ENCODE measurements around the gene DIPK1A.

Gene DIPK1A

DNA sequence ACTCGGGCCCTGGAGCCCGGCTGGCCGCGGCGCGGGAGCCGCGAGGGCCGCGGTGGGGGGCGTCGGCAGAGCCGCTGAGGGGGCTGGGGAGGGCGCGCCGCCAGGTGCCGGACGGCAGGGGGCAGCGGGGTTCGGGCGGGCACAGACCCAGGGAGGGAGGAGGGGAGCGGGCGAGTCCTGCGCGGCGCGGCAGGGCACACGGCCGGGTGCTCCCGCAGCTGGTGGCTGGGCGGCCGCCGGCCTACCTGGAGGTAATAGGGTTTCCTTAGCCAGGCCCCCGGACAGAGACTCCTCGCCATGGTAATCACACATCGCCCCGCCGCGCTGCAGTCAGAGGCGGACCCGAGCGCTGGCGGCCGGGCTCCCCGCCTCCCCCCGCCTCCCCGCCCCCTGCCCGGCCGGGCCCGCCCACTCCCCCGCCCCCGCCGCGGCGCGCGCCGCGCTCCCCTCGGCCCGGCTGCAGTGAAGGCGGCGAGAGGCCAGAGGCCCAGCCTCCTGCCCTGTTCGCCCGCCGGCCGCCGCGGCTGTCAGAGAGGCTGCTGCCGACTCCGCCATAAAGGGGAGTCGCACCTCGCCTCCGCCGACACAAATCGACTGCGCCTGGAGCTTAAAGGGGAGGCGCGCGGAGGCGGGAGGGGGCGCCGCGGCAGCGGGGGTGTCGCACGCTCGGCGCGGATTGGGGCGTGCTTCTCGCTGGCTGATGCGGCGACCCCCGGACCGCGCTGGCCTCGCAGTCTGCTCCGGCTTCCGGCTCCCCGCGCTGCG lies at the start of gene DIPK1A:
Gene DIPK1A, minus strand, starts transcription at position 332 of the 765 bp plus-strand sequence. Its CDS starts 33 bp downstream, at position 299.
- peak; percentile 77 for DNase-seq

DNA sequence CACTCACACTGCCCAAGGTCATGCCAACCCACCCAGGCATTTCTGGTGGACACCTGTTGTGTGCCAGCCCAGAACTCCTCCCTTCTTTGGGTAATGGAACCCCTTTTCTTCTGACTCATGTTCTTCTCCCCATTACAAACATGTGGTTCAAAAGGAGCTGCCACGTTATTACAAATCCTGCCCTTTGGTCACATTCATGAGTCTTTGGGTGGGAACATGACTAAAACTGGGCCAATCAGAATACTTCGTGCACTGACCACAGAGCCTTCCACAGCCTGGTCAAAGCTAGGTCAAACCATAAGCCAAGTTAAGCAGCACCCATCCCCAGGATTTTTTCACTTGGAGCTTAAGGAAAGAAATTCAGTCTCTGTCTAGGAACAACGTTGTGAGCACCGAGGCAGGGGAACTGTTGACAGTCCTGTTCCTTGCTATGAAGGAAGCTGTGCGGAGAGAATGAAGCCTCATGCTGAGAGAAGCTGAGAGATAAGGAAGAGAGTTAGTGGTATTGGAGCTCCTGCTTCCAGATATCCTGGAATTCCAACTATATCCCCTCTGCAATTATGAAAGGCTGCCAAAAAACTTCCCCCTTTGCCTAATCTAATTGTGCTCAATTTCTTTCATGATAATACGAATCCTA lies 46.8 kb upstream of the DIPK1A start:
- DNase-seq: no peak

DNA sequence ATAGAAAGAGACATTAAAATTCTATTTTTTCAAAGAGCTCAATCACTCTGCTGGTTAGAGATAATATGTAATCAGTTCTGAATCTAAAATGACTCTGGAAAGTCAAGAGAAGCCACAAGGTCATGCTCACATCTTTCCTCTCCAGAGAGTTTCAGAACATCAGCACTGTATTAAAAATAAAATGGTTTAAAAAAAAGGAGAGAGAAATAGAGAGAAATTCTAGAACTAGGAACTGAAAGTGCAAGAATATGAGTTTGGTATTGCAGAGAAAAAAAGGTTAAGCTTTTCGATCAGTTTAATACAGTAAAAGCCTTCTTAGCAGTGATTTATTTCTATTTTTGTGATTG lies 44.0 kb upstream of the DIPK1A start:
- DNase-seq: no peak

DNA sequence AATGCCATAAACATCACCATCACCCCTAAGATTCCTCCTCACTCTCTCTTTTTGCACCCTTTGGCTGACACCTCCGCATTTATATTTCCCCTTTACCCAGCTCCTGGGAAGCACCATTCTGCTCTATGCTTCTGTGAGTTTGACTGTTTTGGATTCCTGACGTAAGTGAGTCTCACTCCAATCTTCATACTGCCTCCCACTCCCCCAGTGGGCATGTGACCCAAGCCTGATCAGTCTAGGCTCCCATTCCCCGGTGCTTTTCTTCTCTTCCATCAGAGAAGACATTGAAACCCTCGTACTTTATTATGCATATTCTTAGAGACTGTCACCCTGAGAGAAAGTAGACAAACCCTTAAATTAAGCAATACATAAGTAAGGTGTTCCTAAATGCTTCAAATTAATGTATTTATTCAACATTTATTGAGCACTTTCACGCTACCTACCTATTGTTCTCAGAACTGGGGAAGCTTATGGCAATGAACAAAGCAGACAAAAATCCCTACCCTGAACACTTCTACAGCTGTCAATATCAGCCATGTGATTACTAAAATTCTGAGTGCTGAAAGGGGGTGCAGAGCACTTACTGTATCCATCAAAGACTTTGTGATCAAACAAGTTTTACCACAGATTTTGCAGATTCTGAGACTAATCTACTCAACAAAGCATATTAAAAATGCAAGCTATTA lies 43.4 kb upstream of the DIPK1A start:
- DNase-seq: no peak

DNA sequence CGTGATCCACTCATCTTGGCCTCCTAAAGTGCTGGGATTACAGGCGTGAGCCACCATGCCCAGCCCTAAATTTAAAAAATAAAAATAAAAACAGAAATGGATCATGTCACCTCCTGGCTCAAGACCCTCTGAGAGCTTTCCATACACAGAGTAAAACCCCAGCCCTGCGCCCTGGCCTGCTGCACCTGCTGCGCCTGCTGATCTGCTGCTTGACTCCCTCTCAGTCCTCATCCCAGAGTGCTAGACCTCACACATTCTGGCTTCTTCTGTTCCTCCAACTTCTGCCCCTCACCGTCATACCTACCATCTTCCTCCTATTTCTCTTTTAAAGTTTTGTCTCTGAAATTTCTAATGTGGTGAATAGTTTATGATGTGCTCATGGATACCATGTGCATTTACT lies 42.7 kb upstream of the DIPK1A start:
- DNase-seq: no peak

DNA sequence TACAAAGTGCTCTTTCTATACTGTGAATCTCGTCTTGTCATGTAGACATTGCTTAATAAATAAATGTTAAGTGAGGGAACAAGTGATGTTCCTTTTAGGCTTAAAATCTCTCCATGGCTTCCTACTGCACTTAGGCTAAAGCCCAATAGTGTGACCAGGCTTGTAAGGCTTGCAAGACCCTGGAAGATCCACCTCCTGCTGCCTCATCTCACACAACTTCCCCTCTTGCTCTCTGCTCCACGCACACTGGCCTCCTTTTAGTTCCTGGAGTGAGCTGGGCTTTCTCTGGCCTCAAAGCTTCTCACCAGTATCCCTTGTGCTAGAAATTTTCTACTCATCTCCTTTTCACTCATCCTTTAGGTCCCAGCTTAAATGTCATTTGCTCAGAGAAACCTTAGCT lies 41.5 kb upstream of the DIPK1A start:
- DNase-seq: no peak

DNA sequence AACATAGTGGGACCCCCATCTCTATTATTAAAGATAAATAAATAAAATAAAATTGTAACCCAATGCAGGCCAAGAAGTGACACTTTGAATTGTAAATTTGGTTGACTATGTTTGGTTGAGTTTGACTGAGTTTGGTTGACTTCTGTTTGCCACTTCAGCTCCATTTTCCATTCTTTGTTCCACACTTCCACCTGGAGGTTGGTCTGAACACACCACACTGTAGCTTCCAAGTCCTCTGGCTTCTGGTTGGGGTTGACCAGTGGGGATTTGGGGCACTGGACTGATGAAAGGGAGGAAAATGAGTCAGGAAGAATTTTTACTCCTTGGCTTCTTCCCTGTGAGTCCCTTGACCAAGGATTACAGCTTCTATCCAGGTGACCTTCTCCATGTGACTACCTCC lies 40.6 kb upstream of the DIPK1A start:
- DNase-seq: no peak

DNA sequence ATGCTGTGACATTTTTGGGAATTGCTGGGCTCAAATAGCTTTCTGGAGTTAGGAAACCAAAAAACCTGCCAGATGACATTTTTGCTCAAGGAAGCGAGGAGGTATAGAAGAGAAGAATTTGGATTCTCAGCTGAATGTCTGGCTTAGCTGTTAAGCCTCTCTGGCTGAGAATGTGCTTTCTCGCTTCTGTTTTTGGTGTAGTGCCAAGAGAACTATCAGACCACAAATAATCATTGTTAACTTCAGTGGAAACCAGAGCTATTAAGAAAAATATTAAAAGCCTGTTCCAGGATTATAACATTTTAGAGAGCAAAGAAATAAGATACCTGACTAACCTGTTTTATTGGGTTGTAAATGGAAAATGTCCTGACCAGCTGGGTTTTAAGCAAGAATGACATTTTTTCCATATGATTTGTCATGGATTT lies 39.5 kb upstream of the DIPK1A start:
- DNase-seq: no peak

DNA sequence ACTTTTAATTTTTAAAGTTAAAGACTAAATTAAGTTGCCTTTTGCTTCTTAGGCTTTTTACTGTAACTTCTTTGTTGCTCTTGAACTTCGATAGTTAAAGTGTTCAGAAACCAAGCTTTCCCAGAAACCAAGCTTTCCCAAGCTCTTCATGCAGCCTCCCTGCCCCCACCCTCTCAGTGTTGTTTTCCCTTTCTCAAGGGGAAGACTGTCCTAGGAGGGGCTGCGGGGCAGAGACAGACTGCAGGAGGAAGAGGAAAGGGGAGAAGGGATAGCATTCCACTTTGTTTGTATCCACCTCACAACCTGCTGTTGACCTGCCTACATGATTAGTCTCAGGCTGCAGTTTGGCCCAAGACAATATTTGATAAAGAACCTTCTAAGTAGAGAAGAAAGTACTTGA lies 39.0 kb upstream of the DIPK1A start:
- DNase-seq: no peak

DNA sequence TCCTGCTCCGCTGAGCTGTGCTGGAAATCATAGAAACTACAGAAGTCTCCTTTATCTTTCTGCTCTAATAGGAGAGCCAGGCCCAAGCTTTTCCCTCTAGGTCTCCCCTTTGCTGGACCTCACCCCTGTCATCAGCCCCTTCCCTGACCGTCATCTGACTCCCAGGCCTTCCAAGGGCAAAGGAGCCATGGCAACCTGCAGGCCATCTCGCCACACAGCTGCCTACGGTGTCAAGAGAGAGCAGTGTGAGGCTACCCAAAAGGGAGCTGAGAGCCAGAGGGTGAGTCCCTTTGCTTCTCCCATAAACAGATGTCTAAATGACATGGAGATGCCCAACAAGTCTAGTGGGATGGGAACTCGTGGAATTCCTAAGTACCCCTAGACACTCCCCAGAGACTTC lies 37.6 kb upstream of the DIPK1A start:
- DNase-seq: no peak

DNA sequence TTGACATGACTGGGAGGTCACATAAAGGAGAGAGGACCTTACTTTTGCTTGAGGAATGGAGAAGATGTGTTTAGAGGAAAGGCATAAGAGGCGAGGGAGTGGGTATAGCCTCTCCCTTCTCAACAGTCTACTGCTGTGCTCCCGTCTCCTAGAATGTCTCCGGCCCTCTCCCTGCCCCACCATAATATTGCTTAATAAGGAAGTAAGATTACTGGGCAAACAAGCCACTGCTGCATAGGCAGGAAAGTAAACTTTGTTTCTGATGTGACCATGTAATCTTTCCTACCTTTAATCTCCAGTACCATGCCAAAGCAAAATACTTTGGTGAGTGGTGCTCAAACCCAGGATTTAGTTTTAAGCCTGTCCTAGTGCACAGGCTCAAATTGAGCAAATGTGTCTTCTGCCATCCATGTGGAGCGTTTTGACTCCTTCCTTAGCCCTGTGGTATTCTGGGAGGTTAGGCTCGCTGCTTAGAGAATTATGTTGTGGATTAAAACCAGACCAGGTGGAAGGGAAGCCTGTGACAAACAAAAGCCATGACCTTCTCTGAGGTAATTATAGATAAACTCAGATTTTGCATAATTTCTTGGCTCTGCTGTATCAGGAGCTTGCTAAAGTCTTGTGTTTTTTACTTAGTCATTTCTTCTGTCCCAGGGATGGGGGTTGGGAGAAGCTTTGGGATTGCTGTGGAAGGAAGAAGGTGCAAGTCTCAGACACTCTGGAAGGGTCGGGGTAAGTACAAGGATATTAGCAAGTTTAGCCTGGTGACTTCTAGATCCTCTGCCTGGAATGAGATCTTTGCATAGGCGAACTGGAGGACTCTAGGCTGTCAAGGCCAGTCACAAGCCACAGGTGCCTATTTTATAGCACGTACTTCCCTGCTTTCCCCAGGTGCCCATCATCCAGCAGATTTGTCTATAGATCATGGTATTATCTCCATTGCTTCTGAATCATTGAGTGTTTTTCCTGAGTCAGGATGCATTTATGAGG lies 34.5 kb upstream of the DIPK1A start:
- DNase-seq: no peak

DNA sequence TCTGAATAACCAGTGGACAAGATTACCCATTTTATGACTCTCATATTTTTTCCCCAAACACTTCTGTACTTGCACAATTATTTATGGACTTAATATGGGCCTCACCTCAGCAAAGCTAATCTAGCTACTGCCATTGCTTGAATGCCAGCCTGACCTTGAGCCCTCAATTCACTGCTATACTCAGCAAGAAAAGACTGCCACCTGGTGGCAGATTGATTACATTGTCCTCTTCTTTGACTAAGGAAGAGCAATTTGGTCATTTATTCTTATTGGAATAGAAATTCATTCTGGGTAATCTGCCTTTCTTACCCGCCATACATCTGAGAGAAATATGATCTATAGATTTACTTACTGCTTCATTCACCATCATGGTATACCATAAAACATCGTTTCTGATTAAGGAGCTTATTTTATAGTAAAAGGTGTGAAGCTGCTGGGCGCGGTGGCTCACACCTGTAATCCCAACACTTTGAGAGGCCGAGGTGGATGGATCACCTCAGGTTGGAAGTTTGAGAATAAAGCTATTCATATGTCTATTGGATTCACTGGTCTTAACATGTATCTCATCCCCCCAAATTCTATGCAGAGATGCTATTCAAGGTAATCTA lies 32.9 kb upstream of the DIPK1A start:
- DNase-seq: peak; percentile 85

DNA sequence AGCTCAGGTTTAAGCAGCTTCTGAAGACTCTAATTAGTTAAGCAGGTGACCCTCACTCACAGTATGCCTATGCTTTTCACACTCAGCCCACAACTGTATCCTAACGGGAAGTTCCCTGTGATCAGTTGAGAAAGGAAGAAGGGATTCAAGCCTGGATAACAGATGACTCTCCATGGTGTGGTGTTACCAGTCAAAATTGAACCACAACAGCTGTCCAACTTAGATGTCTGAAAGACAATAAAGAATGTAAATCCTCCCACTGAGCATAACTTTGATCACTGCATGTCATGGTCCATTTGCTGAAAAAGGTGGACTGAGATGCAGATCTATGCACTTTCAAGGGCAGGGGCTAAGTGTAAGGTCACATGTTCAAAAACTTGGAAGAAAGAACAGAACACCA lies 32.3 kb upstream of the DIPK1A start:
- DNase-seq: no peak

DNA sequence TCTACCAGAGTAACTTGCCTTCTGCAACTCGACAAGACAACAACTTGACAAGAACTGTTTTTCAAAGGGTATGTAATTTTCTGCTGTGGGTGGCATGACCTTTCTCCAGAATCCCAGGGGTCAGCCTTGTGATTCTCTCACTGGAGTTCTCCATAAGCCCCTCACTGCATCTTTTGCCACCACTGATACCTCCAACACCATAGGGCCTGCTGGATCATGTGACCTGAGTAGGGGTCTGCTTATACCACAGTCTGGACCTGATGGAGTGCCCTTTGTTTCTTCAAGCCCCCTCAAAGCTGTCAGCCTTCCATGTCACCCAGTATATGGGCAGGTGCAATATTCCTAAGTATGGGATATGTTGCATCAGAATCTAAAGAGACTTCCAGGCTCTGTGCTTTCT lies 31.6 kb upstream of the DIPK1A start:
- DNase-seq: no peak

DNA sequence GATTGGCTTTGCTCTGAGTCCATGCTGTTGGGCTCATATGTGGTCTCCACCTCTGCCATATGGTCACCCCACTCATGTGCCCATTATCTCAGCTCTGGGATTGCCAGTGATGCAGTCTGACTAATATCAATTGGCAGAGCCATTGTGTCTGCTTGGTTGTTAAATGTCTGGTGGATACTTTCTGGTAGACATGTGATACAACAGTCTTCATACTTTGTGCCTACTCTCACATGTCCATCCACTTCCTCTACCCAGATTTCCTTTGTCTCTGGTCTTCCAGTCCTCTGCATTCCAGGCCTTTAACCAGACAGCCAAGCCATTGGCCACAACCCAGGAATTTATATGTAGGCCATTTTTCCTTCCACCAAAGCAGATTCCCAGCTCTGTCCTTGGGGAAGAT lies 30.8 kb upstream of the DIPK1A start:
- DNase-seq: no peak

DNA sequence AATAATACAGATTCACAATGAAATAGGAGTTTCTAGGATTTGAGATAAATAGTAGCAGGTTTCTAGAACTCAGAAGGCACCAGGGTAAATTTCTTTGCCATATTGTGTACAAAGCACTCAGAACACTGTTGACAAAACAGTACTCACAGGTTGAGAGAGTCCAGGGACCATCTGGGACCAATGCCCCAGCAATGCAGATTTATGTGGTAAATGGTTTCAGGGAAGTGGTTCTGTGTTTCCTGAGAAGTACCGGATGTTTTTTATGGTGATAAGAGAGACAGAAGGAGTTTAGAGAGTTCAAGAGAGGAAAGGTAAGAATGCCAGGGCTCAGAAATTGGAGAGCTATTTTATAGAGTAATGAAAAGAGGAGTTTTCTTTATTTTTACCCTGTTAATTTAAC lies 29.6 kb upstream of the DIPK1A start:
- peak; percentile 49 for DNase-seq

DNA sequence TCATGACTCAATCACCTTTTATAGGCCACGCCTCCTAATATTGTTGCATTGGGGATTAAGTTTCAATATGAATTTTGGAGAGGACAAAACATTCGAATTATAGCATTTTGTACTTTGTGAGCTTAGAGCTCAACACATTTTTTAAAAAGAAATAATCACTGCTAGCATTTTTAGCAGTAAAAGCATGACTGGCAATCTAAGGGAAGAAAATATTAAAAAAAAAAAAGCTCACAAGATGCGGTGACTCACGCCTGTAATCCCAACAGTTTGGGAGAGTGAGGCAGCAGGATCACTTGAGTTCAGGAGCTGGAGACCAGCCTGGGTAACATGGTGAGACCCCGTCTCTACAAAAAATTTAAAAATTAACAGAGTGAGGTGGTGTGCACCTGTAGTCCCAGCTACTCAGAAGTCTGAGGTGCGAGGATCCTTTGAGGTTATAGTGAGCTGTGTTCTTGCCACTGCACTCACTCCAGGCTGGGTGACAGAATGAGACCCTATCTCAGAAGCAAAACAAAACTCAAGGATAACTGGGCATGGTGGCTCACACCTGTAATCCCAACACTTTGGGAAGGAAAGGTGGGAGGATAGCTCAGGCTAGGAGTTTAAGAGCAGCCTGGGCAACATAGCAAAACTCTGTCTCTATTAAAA lies 28.8 kb upstream of the DIPK1A start:
- no peak for DNase-seq

DNA sequence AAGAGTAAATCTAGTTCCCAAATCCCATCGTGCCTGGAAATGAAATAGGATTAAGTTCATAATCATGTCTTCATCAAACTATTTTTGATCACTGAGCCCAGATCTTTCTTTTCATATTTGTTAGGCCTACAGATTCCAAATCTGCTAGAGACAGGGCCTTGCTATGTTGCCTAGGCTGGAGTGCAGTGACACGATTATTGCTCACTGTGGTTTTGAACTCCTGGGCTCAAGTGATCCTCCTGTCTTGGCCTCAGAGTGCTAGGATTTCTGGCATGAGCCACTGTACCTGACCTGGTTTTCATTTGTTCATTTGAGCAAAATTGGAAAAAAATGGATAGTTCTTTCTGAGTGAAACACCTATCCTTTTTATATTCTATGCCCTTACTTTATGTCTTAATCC lies 28.0 kb upstream of the DIPK1A start:
- DNase-seq: no peak

DNA sequence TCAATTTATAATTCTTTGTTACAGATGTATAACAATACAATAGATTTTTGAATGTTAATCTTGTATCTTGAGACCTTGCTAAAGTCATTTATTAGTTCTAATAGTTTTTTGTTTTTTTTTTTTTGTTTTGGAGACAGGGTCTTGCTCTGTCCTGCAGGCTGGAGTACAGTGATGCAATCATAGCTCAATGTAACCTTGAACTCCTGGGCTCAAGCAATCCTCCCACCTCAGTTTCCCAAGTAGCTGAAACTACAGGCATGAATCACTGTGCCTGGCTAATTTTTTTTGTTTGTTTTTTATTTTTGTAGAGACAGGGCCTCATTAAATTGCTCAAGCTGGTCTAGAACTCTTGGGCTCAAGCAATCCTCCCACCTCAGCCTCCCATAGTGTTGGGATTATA lies 26.2 kb upstream of the DIPK1A start:
- no peak for DNase-seq

DNA sequence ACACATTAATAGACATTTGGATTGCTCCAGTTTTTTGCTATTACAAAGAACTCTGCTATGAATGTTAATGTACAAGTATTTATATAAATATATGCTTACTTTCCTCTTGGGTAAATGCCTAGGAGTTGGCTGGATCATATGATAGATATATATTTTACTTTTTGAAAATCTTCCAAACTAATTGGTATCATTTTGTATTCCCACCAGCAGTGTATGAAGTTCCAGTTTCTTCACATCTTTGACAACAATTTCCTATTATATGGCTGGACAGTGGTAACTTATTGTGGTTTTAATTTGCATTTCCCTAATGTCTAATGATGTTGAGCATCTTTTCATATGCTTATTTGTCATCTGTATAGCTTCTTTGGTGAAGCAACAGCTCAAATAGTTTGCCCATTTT lies 23.8 kb upstream of the DIPK1A start:
- no peak for DNase-seq

DNA sequence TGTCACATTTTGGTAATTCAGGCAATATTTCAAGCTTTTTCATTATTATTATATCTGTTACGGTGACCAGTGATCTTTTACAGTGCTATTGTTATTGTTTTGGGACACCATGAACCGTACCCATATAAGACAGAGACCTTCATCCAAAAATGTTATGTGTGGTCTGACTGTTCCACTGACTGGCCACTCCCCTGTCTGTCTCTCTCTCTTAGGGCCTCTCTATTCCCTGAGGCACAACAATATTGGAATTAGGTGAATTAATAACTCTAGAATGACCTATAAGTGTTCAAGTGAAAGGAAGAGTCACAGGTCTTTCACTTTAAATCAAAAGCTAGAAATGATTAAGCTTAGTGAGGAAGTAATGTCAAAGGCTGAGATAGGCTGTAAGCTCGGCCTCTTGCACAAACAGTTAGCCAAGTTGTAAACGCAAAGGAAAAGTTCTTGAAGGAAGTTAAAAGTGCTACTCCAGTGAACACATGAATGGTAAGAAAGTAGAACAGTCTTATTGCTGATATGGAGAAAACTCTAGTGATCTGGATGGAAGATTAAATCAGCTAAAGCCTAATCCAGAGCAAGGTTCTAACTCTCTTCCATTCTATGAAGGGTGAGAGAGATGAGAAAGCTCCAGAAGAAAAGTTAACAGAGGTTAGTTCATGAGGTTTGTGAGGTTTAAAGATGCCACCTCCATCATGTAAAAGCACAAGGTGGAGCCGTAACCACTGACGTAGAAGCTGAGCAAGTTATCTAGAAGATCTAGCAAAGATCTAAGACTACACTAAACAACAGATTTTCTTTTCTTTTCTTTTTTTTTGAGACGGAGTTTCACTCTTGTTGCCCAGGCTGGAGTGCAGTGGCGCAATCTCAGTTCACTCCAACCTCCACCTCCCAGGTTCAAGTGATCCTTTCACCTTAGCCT lies 19.7 kb upstream of the DIPK1A start:
- peak; percentile 76 for DNase-seq
